NCI-H1436 treated with DMSO at 0.1 percent for 48 hours (cell line): Measurements from ENCODE around the gene RFC1.
"Not testable (repeated sequence)": the region's sequence is repeated elsewhere in the genome, so short reads cannot be mapped to it uniquely, and the experiment has no call there.

Experiments
- DNase-seq: peaks from one replicate; lab custom pipeline; 2025; lab: John Stamatoyannopoulos, UW

RFC1 gene

GRCh38 chr4:39354254-39354552, 12.0 kb downstream of the RFC1 start:
- DNase-seq = no peak

GRCh38 chr4:39353478-39354253, 12.5 kb downstream of the RFC1 start:
- DNase-seq = no peak

GRCh38 chr4:39353149-39353477, 13.0 kb downstream of the RFC1 start:
- not testable (repeated sequence) for DNase-seq

GRCh38 chr4:39349326-39349725, 16.8 kb downstream of the RFC1 start:
- DNase-seq = no peak

- no peak for DNase-seq
Measured at GRCh38 chr4:39348371-39349315, 17.5 kb downstream of the RFC1 start.

- DNase-seq = no peak
Measured at GRCh38 chr4:39346856-39347519, 19.2 kb downstream of the RFC1 start.

- DNase-seq = no peak
Measured at GRCh38 chr4:39342731-39343130, 23.4 kb downstream of the RFC1 start.

- peak; percentile 42 for DNase-seq
Measured at GRCh38 chr4:39341075-39341725, 25.0 kb downstream of the RFC1 start.

- no peak for DNase-seq
Measured at GRCh38 chr4:39339968-39340367, 26.2 kb downstream of the RFC1 start.

- DNase-seq = no peak
Measured at GRCh38 chr4:39337841-39338240, 28.3 kb downstream of the RFC1 start.

GRCh38 chr4:39335566-39335965, 30.6 kb downstream of the RFC1 start:
- DNase-seq = no peak

GRCh38 chr4:39331191-39331590, 35.0 kb downstream of the RFC1 start:
- DNase-seq = no peak

GRCh38 chr4:39330353-39330752, 35.8 kb downstream of the RFC1 start:
- DNase-seq = no peak

GRCh38 chr4:39326468-39326977, 39.6 kb downstream of the RFC1 start:
- DNase-seq = no peak

- DNase-seq = no peak
Measured at GRCh38 chr4:39324897-39325613, 41.1 kb downstream of the RFC1 start.

GRCh38 chr4:39324446-39324845, 41.7 kb downstream of the RFC1 start:
- DNase-seq = no peak

- DNase-seq = no peak
Measured at GRCh38 chr4:39323821-39324220, 42.3 kb downstream of the RFC1 start.

GRCh38 chr4:39320381-39321115, 45.6 kb downstream of the RFC1 start:
- DNase-seq = no peak

- no peak for DNase-seq
Measured at GRCh38 chr4:39319676-39320075, 46.5 kb downstream of the RFC1 start.

GRCh38 chr4:39312816-39313215, 53.3 kb downstream of the RFC1 start:
- no peak for DNase-seq

GRCh38 chr4:39308611-39309010, 57.6 kb downstream of the RFC1 start:
- no peak for DNase-seq
